GM10248 (cell line): ENCODE measurements around the gene TAC3.

ENCODE experiments used
- CTCF ChIA-PET: fragments of 300-600 bp; sonication (Branson Sonifier 250); formaldehyde crosslinking; extraction: SDS; loops from one replicate; lab custom pipeline; 2021; ENCODE audit warnings: antibody characterized with exemption; lab: Yijun Ruan, JAX
- POLR2A ChIA-PET: fragments of 350-650 bp; sonication (Branson Sonifier 250); formaldehyde crosslinking; extraction: SDS; loops from one replicate; lab custom pipeline; 2020; ENCODE audit warnings: antibody characterized with exemption; lab: Yijun Ruan, JAX
- DNase-seq: peaks from one replicate; pipeline ENCODE4 v3.0.0; 2012; ENCODE audit errors: extremely low spot score
- CTCF ChIP-seq: IDR thresholded peaks from 2 replicates; pipeline ENCODE4 v1.5.1; 2012; ENCODE audit warnings: mild to moderate bottlenecking, low read depth; ENCODE audit errors: extremely low read depth, missing control alignments, control extremely low read depth

The TAC3 gene

DNA sequence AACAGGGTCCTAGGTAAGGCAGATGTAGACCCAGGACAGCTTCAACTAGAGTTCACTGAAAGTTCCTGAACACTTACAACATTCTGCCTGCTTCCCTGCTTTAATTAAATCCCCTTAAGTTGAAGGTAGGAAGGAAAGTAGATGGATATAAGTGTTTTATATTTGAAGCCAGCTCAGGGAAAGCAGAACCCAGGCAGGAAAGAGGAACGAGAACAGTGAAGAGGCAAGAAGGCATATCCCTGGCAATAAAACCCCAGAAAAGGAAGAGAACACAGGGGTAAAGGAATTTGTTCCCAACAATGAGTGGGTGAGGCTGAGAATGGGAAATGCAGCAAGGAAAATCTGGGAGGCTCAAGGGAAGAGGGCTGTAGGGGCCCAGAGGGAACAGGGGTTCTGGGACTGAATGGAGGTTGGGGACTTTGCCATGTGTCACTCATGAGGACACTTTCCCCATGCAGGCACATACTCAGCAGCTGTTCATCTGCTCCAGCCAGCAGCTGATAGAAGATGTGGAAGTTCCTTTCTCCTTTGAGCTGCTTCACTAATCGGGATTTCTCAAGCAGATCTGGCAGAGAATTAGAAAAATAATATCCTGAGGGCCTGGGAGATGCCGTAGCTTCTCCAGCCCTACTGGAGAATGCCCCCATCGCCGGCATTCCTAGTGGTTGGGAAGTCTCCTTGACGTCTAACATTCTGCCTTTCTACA lies 29.9 kb upstream of the TAC3 start:
- DNase-seq, result no peak
- POLR2A ChIA-PET, result no interaction called here
- no peak for TF ChIP-seq CTCF
- CTCF ChIA-PET, result interaction anchor here (0.7 to 7.3 kb wide), 7 partner anchors 11 to 66 kb away, joined by 3 to 64 read pairs (median 3); partner anchors contain the start of gene STAT6

- no peak for DNase-seq
- POLR2A ChIA-PET, result no interaction called here
- CTCF ChIA-PET, result interaction anchor here (1.2 to 1.3 kb wide), 2 partner anchors 57 to 68 kb away, joined by 3 read pairs; no protein-coding TSS in a partner anchor
- no peak for TF ChIP-seq CTCF
Measured at GRCh38 chr12:57044889-57045288, 28.6 kb upstream of the TAC3 start.

DNA sequence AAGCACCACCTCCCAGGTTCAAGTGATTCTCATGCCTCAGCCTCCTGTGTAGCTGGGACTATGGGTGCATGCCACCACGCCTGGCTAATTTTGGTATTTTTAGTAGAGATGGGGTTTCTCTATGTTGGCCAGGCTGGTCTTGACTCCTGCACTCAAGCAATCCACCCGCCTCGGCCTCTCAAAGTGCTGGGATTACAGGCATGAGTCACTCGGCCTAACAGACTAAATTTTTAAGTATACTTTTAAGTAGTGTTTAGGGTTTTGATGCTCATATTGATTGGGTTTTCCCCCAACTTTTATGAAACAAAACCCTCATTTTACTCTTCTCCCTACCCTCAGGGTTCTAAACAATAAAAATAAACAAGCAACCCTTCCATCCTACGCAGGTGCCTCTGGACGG lies 28.1 kb upstream of the TAC3 start:
- CTCF ChIA-PET, result interaction anchor here (1.3 to 1.7 kb wide), 2 partner anchors 13 to 57 kb away, joined by 3 to 6 read pairs; no protein-coding TSS in a partner anchor
- TF ChIP-seq CTCF, result no peak
- POLR2A ChIA-PET, result no interaction called here
- DNase-seq, result no peak

GRCh38 chr12:57042695-57043094 lies 26.4 kb upstream of the TAC3 start:
- no peak for DNase-seq
- no peak for TF ChIP-seq CTCF
- ChIA-PET CTCF (interaction anchor here (1.5 to 1.7 kb wide), 2 partner anchors 11 to 18 kb away, joined by 5 to 6 read pairs; no protein-coding TSS in a partner anchor), POLR2A (no interaction called here)

- no peak for TF ChIP-seq CTCF
- ChIA-PET CTCF (interaction anchor here (0.8 to 3.6 kb wide), 8 partner anchors 9 to 202 kb away, joined by 3 to 17 read pairs (median 5); partner anchors contain the start of gene MYO1A), POLR2A (no interaction called here)
- DNase-seq, result no peak
Measured at GRCh38 chr12:57040750-57041149, 24.4 kb upstream of the TAC3 start.

DNA sequence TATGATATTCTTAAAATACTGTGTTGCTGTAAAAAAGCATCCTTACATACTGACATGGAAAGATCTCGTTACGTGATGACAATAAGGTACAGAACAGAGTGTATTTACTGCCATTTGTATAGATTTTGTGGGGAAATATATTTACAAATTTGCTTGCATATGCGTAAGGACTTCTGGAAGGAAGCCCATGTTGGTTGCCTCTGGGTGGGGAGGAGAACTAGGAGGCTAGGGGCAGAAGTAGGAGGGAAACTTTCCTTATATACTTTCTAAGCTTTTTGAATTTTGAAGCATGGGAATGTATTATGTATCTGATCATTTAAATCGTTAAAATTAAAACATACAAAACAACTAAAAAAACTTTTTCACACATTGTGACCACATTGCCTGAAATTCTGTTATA lies 23.9 kb upstream of the TAC3 start:
- POLR2A ChIA-PET, result no interaction called here
- DNase-seq, result no peak
- no peak for TF ChIP-seq CTCF
- CTCF ChIA-PET, result interaction anchor here (1.5 to 3.6 kb wide), 6 partner anchors 9 to 203 kb away, joined by 3 to 17 read pairs (median 6); partner anchors contain the start of gene MYO1A
